Measurements from ENCODE around the gene OR10J1. TPM values are rescaled to one million over a fixed set of nuclear protein-coding genes. Genes with fewer than 3 reads are reported as not detected.

OR10J1 gene
- total RNA-seq, 6 experiments from 2014 or later: not detected

DNA sequence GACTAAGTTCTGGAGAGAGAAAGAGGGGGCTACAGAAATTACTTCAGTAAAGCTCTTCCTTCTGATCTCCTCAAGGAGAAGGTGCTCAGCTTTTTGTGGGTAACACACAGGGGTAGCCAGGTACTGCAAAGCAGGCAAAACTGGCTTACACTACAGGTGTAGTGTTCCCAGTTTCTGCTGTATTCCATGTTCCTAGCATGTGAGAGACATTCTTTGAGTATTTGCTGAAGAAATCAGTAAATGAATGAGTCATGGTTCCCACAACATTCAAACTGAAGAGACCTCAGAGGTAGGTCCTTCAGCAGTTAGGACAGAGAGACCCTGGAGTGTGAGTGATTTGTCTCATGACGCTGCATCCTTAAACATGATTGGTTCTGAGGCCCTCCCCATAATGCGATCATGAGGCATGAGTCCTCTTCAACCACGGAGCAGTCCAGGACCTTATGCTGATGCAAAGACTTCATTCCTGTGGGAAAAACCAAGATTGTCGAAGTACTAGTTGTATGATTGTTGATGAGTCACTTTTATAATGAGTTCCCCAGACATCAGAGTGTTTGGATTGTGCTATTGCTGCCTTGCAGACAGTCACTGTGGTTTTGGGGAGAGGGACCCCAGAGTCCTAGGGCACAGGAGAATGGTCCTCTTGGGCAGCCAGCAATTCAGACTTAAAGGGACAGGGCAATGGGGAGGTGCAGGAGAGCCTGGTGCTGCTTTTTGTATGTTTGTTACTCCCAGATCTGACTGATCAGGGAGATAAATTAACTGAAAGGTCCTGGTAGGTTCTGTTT is 10.3 kb upstream of the OR10J1 start:
- Mint-ChIP-seq H3K36me3 (ENCODE audit: low read depth) (no peaks in the 10 kb centered on the region), H3K27me3 (ENCODE audit: insufficient read depth) (no peaks in the 10 kb centered on the region; the same call in 1 of the 2 replicates)
- peak; percentile 96 for DNase-seq

DNA sequence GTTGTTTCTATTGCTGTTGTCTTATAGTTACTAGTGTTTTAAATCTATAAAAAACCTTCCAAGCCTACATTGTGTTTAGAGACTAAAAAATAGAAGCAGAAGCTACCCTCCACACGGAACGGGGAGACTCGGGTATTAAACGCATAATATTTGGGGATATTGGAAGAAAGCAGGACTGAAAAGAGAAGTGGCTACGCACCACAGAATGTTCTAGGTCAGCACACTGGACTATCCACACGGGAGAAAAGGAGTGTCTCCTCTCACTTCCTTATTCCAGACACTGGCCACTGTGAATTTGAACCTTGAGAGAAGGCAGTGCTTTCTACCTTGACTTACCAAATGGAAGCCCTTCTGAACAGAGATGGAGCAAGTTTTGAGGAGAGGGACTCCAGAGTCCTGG is 8.5 kb upstream of the OR10J1 start:
- no peaks in the 10 kb centered on the region; the same call in 1 of the 2 replicates for H3K9me3 Mint-ChIP-seq
- no peak overlapping the region for H3K27ac Mint-ChIP-seq
- DNase-seq: no peak
- no peaks in the 10 kb centered on the region; the same call in 1 of the 2 replicates for H3K27me3 Mint-ChIP-seq (ENCODE audit: insufficient read depth)
- H3K4me3 Mint-ChIP-seq: no peak overlapping the region
- TF ChIP-seq CTCF (IDR thresholded peaks at IDR 0.05): no peak
- peaks cover 36% of the 10 kb centered on the region for H3K4me1 Mint-ChIP-seq (ENCODE audit: low read depth)
- no peaks in the 10 kb centered on the region for H3K36me3 Mint-ChIP-seq (ENCODE audit: low read depth)

More for the DNA sequence above, 10.3 kb upstream of the OR10J1 start:
- peak overlapping the region; percentile 69 for H3K4me3 Mint-ChIP-seq
- TF ChIP-seq CTCF (IDR thresholded peaks at IDR 0.05): no peak
- no peaks in the 10 kb centered on the region; the same call in 1 of the 2 replicates for H3K9me3 Mint-ChIP-seq
- H3K27ac Mint-ChIP-seq: peak overlapping the region; percentile 81
- peaks cover 49% of the 10 kb centered on the region for H3K4me1 Mint-ChIP-seq (ENCODE audit: low read depth)

- no peaks in the 10 kb centered on the region; the same call in 1 of the 2 replicates for H3K9me3 Mint-ChIP-seq
- TF ChIP-seq CTCF (IDR thresholded peaks at IDR 0.05): no peak
- no peaks in the 10 kb centered on the region for H3K36me3 Mint-ChIP-seq (ENCODE audit: low read depth)
- no peak within 1 kb of the TSS for H3K27ac Mint-ChIP-seq
- no peak within 1 kb of the TSS for H3K4me3 Mint-ChIP-seq
- H3K27me3 Mint-ChIP-seq (ENCODE audit: insufficient read depth): no peaks in the 10 kb centered on the region; the same call in 1 of the 2 replicates
- no peak for DNase-seq
- H3K4me1 Mint-ChIP-seq (ENCODE audit: low read depth): peaks cover 36% of the 10 kb centered on the region
Measured at GRCh38 chr1:159431904-159432303, 7.6 kb upstream of the OR10J1 start, which contains the start of gene OR10J4. Gene OR10J4, plus strand, starts transcription at chr1:159432204.

DNA sequence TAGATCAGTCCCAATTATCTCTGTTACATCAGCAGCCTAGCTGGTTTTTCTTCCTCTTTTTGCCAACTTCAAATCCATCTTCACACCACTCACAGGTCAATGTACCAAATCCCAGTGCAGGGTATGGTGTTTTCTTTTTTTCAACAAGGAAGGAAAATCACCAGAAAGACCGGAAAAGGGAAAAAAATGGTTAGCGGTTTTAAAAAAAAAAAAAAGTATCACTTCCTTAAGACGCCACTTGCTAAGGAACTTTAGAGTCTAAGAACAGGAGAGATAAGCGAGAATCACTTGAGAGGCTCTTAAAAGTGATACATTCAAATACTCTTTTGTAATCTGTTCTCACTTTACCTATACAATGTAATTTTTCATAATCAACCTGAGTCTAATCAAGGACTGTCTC is 3.1 kb upstream of the OR10J1 start:
- no peaks in the 10 kb centered on the region; the same call in 1 of the 2 replicates for H3K27me3 Mint-ChIP-seq (ENCODE audit: insufficient read depth)
- peaks cover 4% of the 10 kb centered on the region; the same call in 1 of the 2 replicates for H3K36me3 Mint-ChIP-seq (ENCODE audit: low read depth)
- no peak for DNase-seq
- no peaks in the 10 kb centered on the region for H3K9me3 Mint-ChIP-seq
- H3K27ac Mint-ChIP-seq: no peak overlapping the region
- H3K4me3 Mint-ChIP-seq: no peak overlapping the region
- TF ChIP-seq CTCF (IDR thresholded peaks at IDR 0.05): no peak
- H3K4me1 Mint-ChIP-seq (ENCODE audit: low read depth): peaks cover 38% of the 10 kb centered on the region

- Mint-ChIP-seq H3K27ac (peak overlapping the region; percentile 22), H3K4me1 (ENCODE audit: low read depth) (peaks cover 79% of the 10 kb centered on the region), H3K27me3 (ENCODE audit: insufficient read depth) (no peaks in the 10 kb centered on the region; the same call in 1 of the 2 replicates), H3K9me3 (no peaks in the 10 kb centered on the region), H3K36me3 (ENCODE audit: low read depth) (peaks cover 6% of the 10 kb centered on the region; the same call in 1 of the 2 replicates), H3K4me3 (peak overlapping the region; percentile 12; the same call in 1 of the 2 replicates)
- DNase-seq: no peak
- TF ChIP-seq CTCF (IDR thresholded peaks at IDR 0.05): no peak
Measured at GRCh38 chr1:159441360-159441759, 1.8 kb downstream of the OR10J1 start.

Measured in HFFc6 (cell line).